HepG2 (cell line): ENCODE measurements around the gene MORN5. TPM values are rescaled to one million over a fixed set of nuclear protein-coding genes. Genes with fewer than 3 reads are reported as not detected.
A peak's percentile ranks its signal among the peaks of the same experiment; 100 is the strongest.

ENCODE experiments used
- CEBPG ChIP-seq: IDR thresholded peaks from 2 replicates; pipeline ENCODE4 v1.6.1; 2016
- FOXJ3 ChIP-seq: sonication (generic); formaldehyde crosslinking; IDR thresholded peaks from 2 replicates; pipeline ENCODE4 v1.4.0; 2020; ENCODE audit warnings: missing genetic modification reagents, mild to moderate bottlenecking, borderline replicate concordance
- GLMP ChIP-seq: sonication (generic); formaldehyde crosslinking; IDR thresholded peaks from 2 replicates; pipeline ENCODE4 v1.9.0; 2021; ENCODE audit warnings: missing genetic modification reagents, mild to moderate bottlenecking, borderline replicate concordance
- HNRNPK ChIP-seq: fragments of 200-400 bp; formaldehyde crosslinking; IDR thresholded peaks from 2 replicates; pipeline ENCODE4 v1.6.1; 2018; ENCODE audit warnings: low read length, low read depth, moderate library complexity, mild to moderate bottlenecking; ENCODE audit not compliant: poor library complexity, severe bottlenecking
- LCORL ChIP-seq, 2 experiments: fragments of 450-650 bp in 1 of 2; sonication (generic) in 1 of 2; formaldehyde crosslinking in 1 of 2; IDR thresholded peaks; 2 replicates each; pipeline versions ENCODE4 v1.5.0 to v1.6.1; 2017 to 2020; ENCODE audit warnings: antibody characterized with exemption in 1 of 2, missing genetic modification reagents in 1 of 2
- MLLT10 ChIP-seq: sonication (generic); formaldehyde crosslinking; IDR thresholded peaks from 2 replicates; pipeline ENCODE4 v1.4.0; 2020; ENCODE audit warnings: missing genetic modification reagents
- NFE2 ChIP-seq: sonication (generic); formaldehyde crosslinking; IDR thresholded peaks from 2 replicates; pipeline ENCODE4 v1.4.0; 2020; ENCODE audit warnings: missing genetic modification reagents
- SOX13 ChIP-seq, 3 experiments: fragments of 450-650 bp in 1 of 3; sonication (generic) in 1 of 3; formaldehyde crosslinking in 1 of 3; IDR thresholded peaks in 2 of 3; conservative IDR thresholded peaks in 1 of 3; 2 replicates each; pipeline versions ENCODE4 v1.5.0 to v1.6.1; 2016 to 2020; ENCODE audit warnings: antibody characterized with exemption in 1 of 3, mild to moderate bottlenecking in 1 of 3, missing compliant biosample characterization in 1 of 3, missing genetic modification reagents in 1 of 3, moderate library complexity in 1 of 3
- TFDP1 ChIP-seq: IDR thresholded peaks from 2 replicates; pipeline ENCODE4 v1.6.1; 2016; ENCODE audit warnings: missing compliant biosample characterization, missing genetic modification reagents, borderline replicate concordance
- ZNF446 ChIP-seq: sonication (generic); formaldehyde crosslinking; IDR thresholded peaks from 2 replicates; pipeline ENCODE4 v1.5.0; 2020; ENCODE audit warnings: mild to moderate bottlenecking, missing genetic modification reagents
- ZNF740 ChIP-seq: sonication (generic); formaldehyde crosslinking; IDR thresholded peaks from 2 replicates; pipeline ENCODE4 v1.4.0; 2020; ENCODE audit warnings: missing genetic modification reagents
- ZNF883 ChIP-seq: sonication (generic); formaldehyde crosslinking; IDR thresholded peaks from 2 replicates; pipeline ENCODE4 v1.5.1; 2020; ENCODE audit warnings: mild to moderate bottlenecking, missing genetic modification reagents; ENCODE audit errors: not compliant biosample characterization
- polyA plus RNA-seq, 8 experiments: library from polyadenylated mRNA; depleted of rRNA in 3 of 8; stranded (reverse) in 7 of 8; unstranded in 1 of 8; fragments of >200 nt; fragmentation: Illumina TruSeq in 4 of 8; extraction: Trizol in 4 of 8; gene quantifications; 2 replicates each; pipeline versions ENCODE4 v1.2.1 to v1.2.3, GENCODE V29; 2011 to 2016; ENCODE audit warnings: low read depth in 4 of 8, missing spikeins in 1 of 8, mixed read lengths in 1 of 8; ENCODE audit not compliant: insufficient read depth in 1 of 8
- total RNA-seq, 5 experiments: library from RNA; depleted of rRNA; stranded (reverse); fragments of >200 nt; fragmentation: Illumina TruSeq; extraction: Trizol; gene quantifications; 2 replicates each; pipeline ENCODE4 v1.2.3, GENCODE V29; 2016; ENCODE audit warnings: low read depth in 1 of 5
- TF ChIP-seq, protein P1 (sequence below): sonication (generic); formaldehyde crosslinking; IDR thresholded peaks from 2 replicates; pipeline ENCODE4 v1.5.1; 2020; ENCODE audit warnings: missing genetic modification reagents, mild to moderate bottlenecking, borderline replicate concordance
- TF ChIP-seq, protein P2 (sequence below): IDR thresholded peaks from 2 replicates; pipeline ENCODE4 v1.6.1; 2016
- TF ChIP-seq, protein P3 (sequence below): sonication (generic); formaldehyde crosslinking; conservative IDR thresholded peaks from 2 replicates; pipeline ENCODE4 v1.4.0; 2020; ENCODE audit warnings: missing genetic modification reagents
- TF ChIP-seq, protein P4 (sequence below): IDR thresholded peaks from 2 replicates; pipeline ENCODE4 v1.6.1; 2016; ENCODE audit warnings: low read depth, borderline replicate concordance

The MORN5 gene
- total and polyA plus RNA-seq, 2 of the 13 experiments (the other 11 are each of a cell fraction or from before 2014, with no cell fraction given), result not detected

DNA sequence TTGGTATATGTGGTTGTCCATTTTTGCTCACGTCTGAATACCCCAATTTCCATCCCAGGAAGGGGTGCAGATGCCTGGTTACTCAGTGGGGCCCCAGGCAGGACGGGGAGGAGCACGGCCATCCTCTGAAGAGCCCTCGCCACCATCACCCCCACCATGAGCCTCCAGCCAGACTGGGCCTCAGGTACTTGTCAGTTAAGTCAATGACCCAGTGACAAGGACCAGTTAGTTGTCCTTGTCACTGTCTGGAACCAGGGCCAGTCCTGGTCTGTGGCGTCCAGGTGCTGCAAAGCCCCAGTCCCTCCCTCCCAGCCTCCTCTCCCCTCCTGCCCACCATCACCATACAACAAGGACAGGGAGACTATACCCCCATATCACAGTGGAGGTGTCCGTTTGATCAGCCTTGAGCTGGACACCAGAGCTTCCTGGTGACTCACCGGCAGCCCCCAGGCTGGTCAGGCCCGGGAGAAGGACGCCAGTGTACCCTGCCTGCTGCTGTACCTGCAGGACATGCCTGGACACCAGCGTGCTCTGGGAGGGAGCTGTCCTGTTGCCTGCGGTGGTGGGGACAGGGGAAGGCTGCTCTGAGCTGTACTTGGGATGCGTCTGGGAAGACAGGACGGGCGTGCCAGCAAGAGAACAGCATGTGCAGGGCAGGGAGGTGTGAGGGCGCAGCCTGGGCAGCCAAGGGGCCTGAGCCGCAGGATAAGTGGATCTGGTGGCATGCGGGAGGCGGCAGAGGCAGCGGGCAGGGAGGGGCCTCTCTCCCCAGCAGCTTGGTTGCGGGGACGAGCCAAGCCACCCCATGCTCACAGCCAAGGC, 34.0 kb upstream of the MORN5 start (continued):
- TF ChIP-seq, protein P1, sequence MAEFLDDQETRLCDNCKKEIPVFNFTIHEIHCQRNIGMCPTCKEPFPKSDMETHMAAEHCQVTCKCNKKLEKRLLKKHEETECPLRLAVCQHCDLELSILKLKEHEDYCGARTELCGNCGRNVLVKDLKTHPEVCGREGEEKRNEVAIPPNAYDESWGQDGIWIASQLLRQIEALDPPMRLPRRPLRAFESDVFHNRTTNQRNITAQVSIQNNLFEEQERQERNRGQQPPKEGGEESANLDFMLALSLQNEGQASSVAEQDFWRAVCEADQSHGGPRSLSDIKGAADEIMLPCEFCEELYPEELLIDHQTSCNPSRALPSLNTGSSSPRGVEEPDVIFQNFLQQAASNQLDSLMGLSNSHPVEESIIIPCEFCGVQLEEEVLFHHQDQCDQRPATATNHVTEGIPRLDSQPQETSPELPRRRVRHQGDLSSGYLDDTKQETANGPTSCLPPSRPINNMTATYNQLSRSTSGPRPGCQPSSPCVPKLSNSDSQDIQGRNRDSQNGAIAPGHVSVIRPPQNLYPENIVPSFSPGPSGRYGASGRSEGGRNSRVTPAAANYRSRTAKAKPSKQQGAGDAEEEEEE, result no peak; the same call in 1 of the 2 replicates
- TF ChIP-seq ZNF740 (CRISPR knock-in tag) (no peak), TFDP1 (peak; percentile 43; the same call in 1 of the 2 replicates), ZNF883 (CRISPR knock-in tag) (peak; percentile 51), LCORL (IDR thresholded peaks at IDR 0.05) (no peak), LCORL (CRISPR knock-in tag; IDR thresholded peaks at IDR 0.05) (no peak), SOX13 (IDR thresholded peaks at IDR 0.05) (no peak), SOX13 (CRISPR knock-in tag; conservative IDR thresholded peaks at IDR 0.05 in 1 of 2, IDR thresholded peaks at IDR 0.05 in 1 of 2) (no peak), ZNF446 (CRISPR knock-in tag) (no peak), CEBPG (CRISPR knock-in tag) (no peak), MLLT10 (CRISPR knock-in tag) (no peak), HNRNPK (no peak), FOXJ3 (CRISPR knock-in tag) (no peak), NFE2 (CRISPR knock-in tag) (no peak), GLMP (CRISPR knock-in tag) (no peak)
- TF ChIP-seq, protein P2, sequence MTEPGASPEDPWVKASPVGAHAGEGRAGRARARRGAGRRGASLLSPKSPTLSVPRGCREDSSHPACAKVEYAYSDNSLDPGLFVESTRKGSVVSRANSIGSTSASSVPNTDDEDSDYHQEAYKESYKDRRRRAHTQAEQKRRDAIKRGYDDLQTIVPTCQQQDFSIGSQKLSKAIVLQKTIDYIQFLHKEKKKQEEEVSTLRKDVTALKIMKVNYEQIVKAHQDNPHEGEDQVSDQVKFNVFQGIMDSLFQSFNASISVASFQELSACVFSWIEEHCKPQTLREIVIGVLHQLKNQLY (CRISPR knock-in tag), result no peak
- TF ChIP-seq, protein P3, sequence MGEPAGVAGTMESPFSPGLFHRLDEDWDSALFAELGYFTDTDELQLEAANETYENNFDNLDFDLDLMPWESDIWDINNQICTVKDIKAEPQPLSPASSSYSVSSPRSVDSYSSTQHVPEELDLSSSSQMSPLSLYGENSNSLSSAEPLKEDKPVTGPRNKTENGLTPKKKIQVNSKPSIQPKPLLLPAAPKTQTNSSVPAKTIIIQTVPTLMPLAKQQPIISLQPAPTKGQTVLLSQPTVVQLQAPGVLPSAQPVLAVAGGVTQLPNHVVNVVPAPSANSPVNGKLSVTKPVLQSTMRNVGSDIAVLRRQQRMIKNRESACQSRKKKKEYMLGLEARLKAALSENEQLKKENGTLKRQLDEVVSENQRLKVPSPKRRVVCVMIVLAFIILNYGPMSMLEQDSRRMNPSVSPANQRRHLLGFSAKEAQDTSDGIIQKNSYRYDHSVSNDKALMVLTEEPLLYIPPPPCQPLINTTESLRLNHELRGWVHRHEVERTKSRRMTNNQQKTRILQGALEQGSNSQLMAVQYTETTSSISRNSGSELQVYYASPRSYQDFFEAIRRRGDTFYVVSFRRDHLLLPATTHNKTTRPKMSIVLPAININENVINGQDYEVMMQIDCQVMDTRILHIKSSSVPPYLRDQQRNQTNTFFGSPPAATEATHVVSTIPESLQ (CRISPR knock-in tag), result no peak
- TF ChIP-seq, protein P4, sequence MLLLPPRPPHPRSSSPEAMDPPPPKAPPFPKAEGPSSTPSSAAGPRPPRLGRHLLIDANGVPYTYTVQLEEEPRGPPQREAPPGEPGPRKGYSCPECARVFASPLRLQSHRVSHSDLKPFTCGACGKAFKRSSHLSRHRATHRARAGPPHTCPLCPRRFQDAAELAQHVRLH (CRISPR knock-in tag), result no peak
